ENCODE results near the gene SEMA3A.
"Not testable (repeated sequence)": the region's sequence is repeated elsewhere in the genome, so short reads cannot be mapped to it uniquely, and the experiment has no call there.

Gene SEMA3A

DNA sequence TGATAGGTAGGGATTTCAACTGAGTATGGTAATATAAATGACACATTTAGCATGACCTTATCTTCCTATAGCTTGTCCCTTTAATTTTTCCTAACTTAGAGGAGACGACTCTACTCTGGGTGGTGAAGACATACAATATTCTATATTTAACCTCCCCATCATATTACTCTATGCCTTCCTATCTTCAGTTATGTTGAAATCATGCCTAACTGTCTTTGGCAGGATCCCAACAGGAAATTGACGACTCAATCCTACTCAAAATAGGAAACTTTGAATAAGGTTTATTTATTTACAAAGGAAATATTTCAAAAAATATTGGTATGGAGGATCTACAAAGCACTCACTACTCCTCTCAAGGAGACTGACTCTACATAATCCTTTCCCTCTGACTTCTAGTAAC is 24.1 kb upstream of the SEMA3A start:
- peaks cover 5% of the 10 kb centered on the region for H3K4me1 Mint-ChIP-seq
- no peak overlapping the region for H3K4me3 Mint-ChIP-seq
- H3K36me3 Mint-ChIP-seq (ENCODE audit: low read depth): peaks cover 10% of the 10 kb centered on the region
- DNase-seq: no peak
- no peaks in the 10 kb centered on the region for H3K27me3 Mint-ChIP-seq (ENCODE audit: low read depth, poor library complexity)
- peaks cover 13% of the 10 kb centered on the region for H3K9me3 Mint-ChIP-seq
- TF ChIP-seq, protein P1, sequence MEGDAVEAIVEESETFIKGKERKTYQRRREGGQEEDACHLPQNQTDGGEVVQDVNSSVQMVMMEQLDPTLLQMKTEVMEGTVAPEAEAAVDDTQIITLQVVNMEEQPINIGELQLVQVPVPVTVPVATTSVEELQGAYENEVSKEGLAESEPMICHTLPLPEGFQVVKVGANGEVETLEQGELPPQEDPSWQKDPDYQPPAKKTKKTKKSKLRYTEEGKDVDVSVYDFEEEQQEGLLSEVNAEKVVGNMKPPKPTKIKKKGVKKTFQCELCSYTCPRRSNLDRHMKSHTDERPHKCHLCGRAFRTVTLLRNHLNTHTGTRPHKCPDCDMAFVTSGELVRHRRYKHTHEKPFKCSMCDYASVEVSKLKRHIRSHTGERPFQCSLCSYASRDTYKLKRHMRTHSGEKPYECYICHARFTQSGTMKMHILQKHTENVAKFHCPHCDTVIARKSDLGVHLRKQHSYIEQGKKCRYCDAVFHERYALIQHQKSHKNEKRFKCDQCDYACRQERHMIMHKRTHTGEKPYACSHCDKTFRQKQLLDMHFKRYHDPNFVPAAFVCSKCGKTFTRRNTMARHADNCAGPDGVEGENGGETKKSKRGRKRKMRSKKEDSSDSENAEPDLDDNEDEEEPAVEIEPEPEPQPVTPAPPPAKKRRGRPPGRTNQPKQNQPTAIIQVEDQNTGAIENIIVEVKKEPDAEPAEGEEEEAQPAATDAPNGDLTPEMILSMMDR (IDR thresholded peaks at IDR 0.05): no peak
- H3K27ac Mint-ChIP-seq: peak overlapping the region; percentile 69

DNA sequence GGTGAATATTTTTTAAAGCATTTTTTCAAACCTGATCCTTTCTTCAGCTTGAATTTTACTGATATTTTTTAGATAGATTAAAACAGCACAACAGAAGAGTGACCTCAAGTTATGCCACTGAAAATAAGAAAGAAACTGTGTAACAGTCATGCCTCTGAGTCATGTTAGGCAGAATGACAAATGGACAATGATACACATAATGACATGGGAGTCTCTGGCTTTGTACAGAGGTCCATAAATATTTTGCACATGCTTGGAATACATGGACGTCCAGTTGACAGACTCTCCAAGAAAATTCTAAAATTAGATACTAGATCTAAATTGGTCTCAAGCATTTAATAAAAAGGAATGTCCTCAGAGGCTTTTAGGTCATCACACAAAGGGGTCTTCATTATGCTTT is 21.9 kb upstream of the SEMA3A start:
- Mint-ChIP-seq H3K4me3 (no peak overlapping the region), H3K36me3 (ENCODE audit: low read depth) (peaks cover 10% of the 10 kb centered on the region), H3K9me3 (peaks cover 13% of the 10 kb centered on the region), H3K4me1 (peaks cover 5% of the 10 kb centered on the region), H3K27me3 (ENCODE audit: low read depth, poor library complexity) (no peaks in the 10 kb centered on the region), H3K27ac (no peak overlapping the region)
- DNase-seq: no peak
- TF ChIP-seq, protein P1 (IDR thresholded peaks at IDR 0.05): no peak

DNA sequence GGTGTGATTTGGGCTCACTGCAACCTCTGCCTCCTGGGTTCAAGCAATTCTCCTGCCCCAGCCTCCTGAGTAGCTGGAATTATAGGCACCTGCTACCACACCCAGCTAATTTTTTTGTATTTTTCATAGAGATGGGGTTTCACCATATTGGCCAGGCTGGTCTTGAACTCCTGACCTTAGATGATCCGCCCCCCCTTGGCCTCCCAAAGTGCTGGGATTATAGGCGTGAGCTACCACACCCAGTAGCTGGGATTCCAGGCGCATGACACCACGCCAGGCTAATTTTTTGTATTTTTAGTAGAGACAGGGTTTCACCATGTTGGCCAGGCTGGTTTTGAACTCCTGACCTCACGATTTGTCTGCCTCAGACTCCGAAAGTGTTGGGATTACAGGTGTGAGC is 20.2 kb upstream of the SEMA3A start:
- not testable (repeated sequence) for H3K27me3 Mint-ChIP-seq (ENCODE audit: low read depth, poor library complexity); H3K36me3 Mint-ChIP-seq (ENCODE audit: low read depth); DNase-seq; H3K27ac Mint-ChIP-seq; H3K4me3 Mint-ChIP-seq; H3K4me1 Mint-ChIP-seq; H3K9me3 Mint-ChIP-seq

DNA sequence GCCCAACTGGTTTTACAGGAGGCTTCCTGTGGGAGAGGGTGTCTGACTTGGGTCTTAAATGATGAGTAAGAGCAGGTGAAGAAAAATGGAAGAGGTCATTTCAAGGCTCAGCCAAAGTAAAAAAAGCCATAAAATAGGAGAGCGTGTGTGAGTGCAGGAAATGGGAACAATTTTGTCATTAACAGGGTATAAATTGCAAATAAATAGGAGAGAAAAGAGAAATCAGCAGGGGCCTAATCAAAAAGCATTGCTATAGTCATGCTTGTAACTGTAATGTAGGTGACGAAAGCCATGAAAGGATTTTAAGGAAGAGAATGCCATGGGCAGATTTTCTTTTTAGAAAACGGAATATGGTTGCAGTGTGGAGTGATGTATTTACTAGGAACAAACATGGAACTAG is 15.7 kb upstream of the SEMA3A start:
- TF ChIP-seq, protein P1 (IDR thresholded peaks at IDR 0.05): no peak

DNA sequence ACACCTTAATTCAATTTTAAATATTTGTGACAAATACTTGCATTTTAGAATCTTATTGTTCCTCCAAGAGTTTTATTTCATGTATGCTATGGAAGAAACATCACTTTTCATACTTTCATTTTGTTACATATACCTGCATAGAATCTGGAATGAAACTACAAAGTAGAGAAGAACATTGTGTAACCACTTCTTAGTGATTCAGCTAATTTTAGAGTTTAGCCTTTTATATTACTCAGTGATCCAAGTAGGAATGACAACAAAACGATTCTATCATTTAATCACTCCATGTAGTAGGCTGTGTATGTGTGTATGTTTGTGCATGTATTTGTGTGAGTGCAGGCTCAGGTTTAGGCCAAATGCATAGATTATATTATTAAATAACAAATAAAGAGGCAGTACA is 14.4 kb upstream of the SEMA3A start:
- Mint-ChIP-seq H3K4me1 (peaks cover 11% of the 10 kb centered on the region), H3K36me3 (ENCODE audit: low read depth) (no peaks in the 10 kb centered on the region), H3K4me3 (no peak overlapping the region), H3K9me3 (no peaks in the 10 kb centered on the region), H3K27me3 (ENCODE audit: low read depth, poor library complexity) (no peaks in the 10 kb centered on the region), H3K27ac (no peak overlapping the region)
- TF ChIP-seq, protein P1 (IDR thresholded peaks at IDR 0.05): no peak
- no peak for DNase-seq

More for the DNA sequence above, 15.7 kb upstream of the SEMA3A start:
- Mint-ChIP-seq H3K36me3 (ENCODE audit: low read depth) (no peaks in the 10 kb centered on the region), H3K27me3 (ENCODE audit: low read depth, poor library complexity) (no peaks in the 10 kb centered on the region), H3K27ac (no peak overlapping the region), H3K9me3 (no peaks in the 10 kb centered on the region), H3K4me3 (no peak overlapping the region), H3K4me1 (peaks cover 11% of the 10 kb centered on the region)
- no peak for DNase-seq

DNA sequence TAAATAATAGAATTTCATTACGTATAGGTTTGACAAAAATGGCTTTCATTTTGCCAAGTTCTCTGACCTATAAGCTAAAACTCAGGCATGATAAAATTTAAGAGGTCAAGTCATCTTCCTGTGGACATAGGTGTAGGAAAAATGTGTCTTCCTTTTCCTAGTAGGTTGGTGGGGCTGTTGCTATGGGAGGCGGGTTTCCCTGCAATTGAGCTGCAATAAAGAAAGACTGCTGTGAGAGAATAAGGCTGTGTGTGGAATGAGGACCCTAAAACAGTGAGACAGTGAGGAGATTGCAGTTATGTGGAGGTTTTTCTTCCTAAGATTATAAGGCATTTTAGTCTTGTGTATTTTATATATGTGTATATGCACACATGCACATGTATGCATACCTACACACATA is 13.0 kb upstream of the SEMA3A start:
- TF ChIP-seq, protein P1 (IDR thresholded peaks at IDR 0.05): no peak
- no peaks in the 10 kb centered on the region for H3K36me3 Mint-ChIP-seq (ENCODE audit: low read depth)
- H3K4me3 Mint-ChIP-seq: no peak overlapping the region
- no peaks in the 10 kb centered on the region for H3K9me3 Mint-ChIP-seq
- DNase-seq: no peak
- H3K4me1 Mint-ChIP-seq: peaks cover 11% of the 10 kb centered on the region
- H3K27ac Mint-ChIP-seq: no peak overlapping the region
- no peaks in the 10 kb centered on the region for H3K27me3 Mint-ChIP-seq (ENCODE audit: low read depth, poor library complexity)

All from nephron progenitor cell (in vitro differentiated cells).